WTC11 (cell line): ENCODE results near the gene ATP6V0E1. TPM values are rescaled to one million over a fixed set of nuclear protein-coding genes. Genes with fewer than 3 reads are reported as not detected.

ENCODE experiments used
- ATAC-seq: fragments of 200-7000 bp; cut with Tn5 transposase; 2 replicates; pipeline ENCODE4 v1.10.0; 2021; ENCODE audit warnings: mild to moderate bottlenecking, moderate library complexity
- Bru-seq: library from RNA; stranded (reverse); fragments of 400-500 nt; gene quantifications from one replicate; lab custom pipeline; 2021; lab: Mats Ljungman, UMichigan
- CTCF ChIA-PET: fragments of 300-600 bp; sonication (Branson Sonifier 250); formaldehyde crosslinking; loops from one replicate; lab custom pipeline; 2021; ENCODE audit warnings: antibody characterized with exemption; lab: Charles Lee
- POLR2A ChIA-PET: fragments of 350-600 bp; sonication (Branson Sonifier 250); formaldehyde crosslinking; loops from one replicate; lab custom pipeline; 2021; ENCODE audit warnings: antibody characterized with exemption; lab: Charles Lee
- DNase-seq: peaks from one replicate; pipeline ENCODE4 v3.0.0; 2021; ENCODE audit warnings: low spot score
- H3K27ac Mint-ChIP-seq: 2 replicates; pipeline ENCODE4 v1.8.0; 2021; ENCODE audit warnings: mixed read lengths
- H3K27me3 Mint-ChIP-seq: 2 replicates; pipeline ENCODE4 v1.8.0; 2021; ENCODE audit warnings: low read depth, mild to moderate bottlenecking, moderate library complexity, mixed read lengths
- H3K36me3 Mint-ChIP-seq: 2 replicates; pipeline ENCODE4 v1.8.0; 2021; ENCODE audit warnings: mixed read lengths
- H3K4me1 Mint-ChIP-seq: 2 replicates; pipeline ENCODE4 v1.8.0; 2022; ENCODE audit warnings: mixed read lengths
- H3K4me3 Mint-ChIP-seq: 2 replicates; pipeline ENCODE4 v1.8.0; 2021; ENCODE audit warnings: mild to moderate bottlenecking, moderate library complexity, mixed read lengths
- H3K9me3 Mint-ChIP-seq: 2 replicates; pipeline ENCODE4 v1.8.0; 2021; ENCODE audit warnings: mixed read lengths
- AFF4 ChIP-seq: sonication (generic); formaldehyde crosslinking; IDR thresholded peaks from 2 replicates; pipeline ENCODE4 v1.8.1; 2023; ENCODE audit warnings: mild to moderate bottlenecking, missing genetic modification reagents, borderline replicate concordance
- AR ChIP-seq: fragments of 250-450 bp; sonication (Bioruptor Pico); IDR thresholded peaks from 2 replicates; pipeline ENCODE4 v1.9.0; 2021; ENCODE audit warnings: mild to moderate bottlenecking
- CBFB ChIP-seq: sonication (generic); formaldehyde crosslinking; IDR thresholded peaks from 2 replicates; pipeline ENCODE4 v1.8.1; 2022; ENCODE audit warnings: mild to moderate bottlenecking, low read depth, missing genetic modification reagents
- E2F5 ChIP-seq: sonication (generic); formaldehyde crosslinking; IDR thresholded peaks from 2 replicates; pipeline ENCODE4 v1.8.1; 2022; ENCODE audit warnings: mild to moderate bottlenecking, moderate library complexity, missing genetic modification reagents
- ERG ChIP-seq: fragments of 250-450 bp; sonication (Bioruptor Pico); IDR thresholded peaks from 2 replicates; pipeline ENCODE4 v1.8.0; 2021; ENCODE audit warnings: mild to moderate bottlenecking
- ETV6 ChIP-seq: sonication (generic); formaldehyde crosslinking; IDR thresholded peaks from 2 replicates; pipeline ENCODE4 v1.8.1; 2022; ENCODE audit warnings: mild to moderate bottlenecking, missing genetic modification reagents
- FOXK1 ChIP-seq: sonication (generic); formaldehyde crosslinking; IDR thresholded peaks from 2 replicates; pipeline ENCODE4 v1.8.0; 2022; ENCODE audit warnings: mild to moderate bottlenecking, moderate library complexity, missing genetic modification reagents
- IRF1 ChIP-seq: sonication (generic); formaldehyde crosslinking; IDR thresholded peaks from 2 replicates; pipeline ENCODE4 v1.8.0; 2023; ENCODE audit warnings: missing genetic modification reagents
- KAT7 ChIP-seq: sonication (generic); formaldehyde crosslinking; IDR thresholded peaks from 2 replicates; pipeline ENCODE4 v1.8.1; 2023; ENCODE audit warnings: missing genetic modification reagents, mild to moderate bottlenecking, borderline replicate concordance
- MLX ChIP-seq: sonication (generic); formaldehyde crosslinking; IDR thresholded peaks from 2 replicates; pipeline ENCODE4 v1.8.1; 2023; ENCODE audit warnings: mild to moderate bottlenecking, missing genetic modification reagents, moderate library complexity
- OVOL2 ChIP-seq: fragments of 250-450 bp; sonication (Bioruptor Pico); IDR thresholded peaks from 2 replicates; pipeline ENCODE4 v1.9.0; 2021; ENCODE audit warnings: mild to moderate bottlenecking, borderline replicate concordance
- SOX15 ChIP-seq: fragments of 250-450 bp; sonication (Bioruptor Pico); IDR thresholded peaks from 2 replicates; pipeline ENCODE4 v1.9.0; 2021; ENCODE audit warnings: mild to moderate bottlenecking
- SP1 ChIP-seq: sonication (generic); formaldehyde crosslinking; conservative IDR thresholded peaks from 2 replicates; pipeline ENCODE4 v1.8.1; 2022; ENCODE audit warnings: missing genetic modification reagents
- ZBTB43 ChIP-seq: sonication (generic); formaldehyde crosslinking; IDR thresholded peaks from 2 replicates; pipeline ENCODE4 v1.8.1; 2023; ENCODE audit warnings: mild to moderate bottlenecking, missing genetic modification reagents
- ZNF219 ChIP-seq: sonication (generic); formaldehyde crosslinking; IDR thresholded peaks from 2 replicates; pipeline ENCODE4 v1.8.0; 2023; ENCODE audit warnings: missing genetic modification reagents, mild to moderate bottlenecking, borderline replicate concordance
- ZNF423 ChIP-seq: fragments of 250-450 bp; sonication (Bioruptor Pico); IDR thresholded peaks from 2 replicates; pipeline ENCODE4 v2.1.2; 2022; ENCODE audit warnings: mild to moderate bottlenecking, moderate library complexity
- ZNF532 ChIP-seq: fragments of 250-450 bp; sonication (Bioruptor Pico); IDR thresholded peaks from 2 replicates; pipeline ENCODE4 v1.9.0; 2021; ENCODE audit warnings: mild to moderate bottlenecking, borderline replicate concordance
- ZNF671 ChIP-seq: fragments of 250-450 bp; sonication (Bioruptor Pico); IDR thresholded peaks from 2 replicates; pipeline ENCODE4 v1.8.0; 2021; ENCODE audit warnings: mild to moderate bottlenecking
- long read RNA-seq, 3 experiments: library from RNA in 1 of 3; library from capped mRNA in 1 of 3; library from polyadenylated mRNA in 1 of 3; unstranded in 2 of 3; stranded (forward) in 1 of 3; transcript quantifications; one replicate each; pipeline ENCODE4 v2.0.0, GENCODE V29; 2021
- total RNA-seq: library from RNA; stranded (reverse); gene quantifications from 3 replicates; pipeline ENCODE4 v1.2.3, GENCODE V29; 2021

Gene ATP6V0E1
- 72.7 to 80.9 TPM (median 77.1 TPM) in 3 replicates for total RNA-seq
- percentile 67 among the genes with signal in this experiment for Bru-seq, nascent RNA
- long read RNA-seq, experiment 1, transcript ATP6V0E1-203 (4 exons, 1,433 nt), result major isoform, 149 of 152 reads
- long read RNA-seq, experiment 1, partial matches to known transcripts, result 0 of 152 reads
- long read RNA-seq, experiment 1, other reads (novel, unspliced or antisense), result 2 of 152 reads
- long read RNA-seq, experiment 2, transcript ATP6V0E1-203 (4 exons, 1,433 nt), result major isoform, 85 of 98 reads
- long read RNA-seq, experiment 2, partial matches to known transcripts, result 6 of 98 reads
- long read RNA-seq, experiment 2, other reads (novel, unspliced or antisense), result 7 of 98 reads
- long read RNA-seq, experiment 3, transcript ATP6V0E1-203 (4 exons, 1,433 nt), result major isoform, 468 of 479 reads
- long read RNA-seq, experiment 3, partial matches to known transcripts, result 0 of 479 reads
- long read RNA-seq, experiment 3, other reads (novel, unspliced or antisense), result 10 of 479 reads

GRCh38 chr5:172983542-172984243, at the start of gene ATP6V0E1:
TSS of gene ATP6V0E1 (plus strand) at chr5:172983771. CDS start at chr5:172983861, 90 bp downstream.
- DNase-seq (peak; percentile 98), ATAC-seq (peak; percentile 92)
- H3K4me1 Mint-ChIP-seq, result peaks cover 9% of the 10 kb centered on the region
- POLR2A ChIA-PET, result interaction anchor here (0.6 to 1.8 kb wide), 5 partner anchors 25 to 346 kb away, joined by 3 to 14 read pairs (median 7); partner anchors contain the start of genes BNIP1, RPL26L1 and STC2
- H3K27me3 Mint-ChIP-seq, result peaks cover 3% of the 10 kb centered on the region; the same call in 1 of the 2 replicates
- peak within 1 kb of the TSS; percentile 97 for H3K27ac Mint-ChIP-seq
- H3K4me3 Mint-ChIP-seq, result peak within 1 kb of the TSS; percentile 98
- no peaks in the 10 kb centered on the region for H3K36me3 Mint-ChIP-seq
- H3K9me3 Mint-ChIP-seq, result no peaks in the 10 kb centered on the region
- CTCF ChIA-PET, result interaction anchor here (0.5 to 2.0 kb wide), 25 partner anchors 21 to 554 kb away, joined by 3 to 28 read pairs (median 5); partner anchors contain the start of genes BNIP1, DUSP1, NKX2-5 and RPL26L1
- TF ChIP-seq CBFB (no peak), OVOL2 (CRISPR knock-in tag) (no peak), E2F5 (CRISPR knock-in tag) (no peak), ZNF219 (CRISPR knock-in tag) (no peak), SOX15 (CRISPR knock-in tag) (no peak), MLX (CRISPR knock-in tag) (no peak), AFF4 (CRISPR knock-in tag) (peak; percentile 66; the same call in 1 of the 2 replicates), ZNF671 (no peak), ERG (CRISPR knock-in tag) (no peak), IRF1 (CRISPR knock-in tag) (no peak), ETV6 (CRISPR knock-in tag) (peak; percentile 93), ZBTB43 (peak; percentile 94), FOXK1 (CRISPR knock-in tag) (peak; percentile 92), SP1 (peak; percentile 79), AR (CRISPR knock-in tag) (no peak), ZNF532 (CRISPR knock-in tag) (no peak), ZNF423 (CRISPR knock-in tag) (no peak), KAT7 (CRISPR knock-in tag) (no peak)
